ENCODE measurements around the gene IL13RA1. TPM values are rescaled to one million over a fixed set of nuclear protein-coding genes. Genes with fewer than 3 reads are reported as not detected.

Gene IL13RA1
- total and polyA plus RNA-seq, 2 donors: 14.4 to 38.5 TPM

DNA sequence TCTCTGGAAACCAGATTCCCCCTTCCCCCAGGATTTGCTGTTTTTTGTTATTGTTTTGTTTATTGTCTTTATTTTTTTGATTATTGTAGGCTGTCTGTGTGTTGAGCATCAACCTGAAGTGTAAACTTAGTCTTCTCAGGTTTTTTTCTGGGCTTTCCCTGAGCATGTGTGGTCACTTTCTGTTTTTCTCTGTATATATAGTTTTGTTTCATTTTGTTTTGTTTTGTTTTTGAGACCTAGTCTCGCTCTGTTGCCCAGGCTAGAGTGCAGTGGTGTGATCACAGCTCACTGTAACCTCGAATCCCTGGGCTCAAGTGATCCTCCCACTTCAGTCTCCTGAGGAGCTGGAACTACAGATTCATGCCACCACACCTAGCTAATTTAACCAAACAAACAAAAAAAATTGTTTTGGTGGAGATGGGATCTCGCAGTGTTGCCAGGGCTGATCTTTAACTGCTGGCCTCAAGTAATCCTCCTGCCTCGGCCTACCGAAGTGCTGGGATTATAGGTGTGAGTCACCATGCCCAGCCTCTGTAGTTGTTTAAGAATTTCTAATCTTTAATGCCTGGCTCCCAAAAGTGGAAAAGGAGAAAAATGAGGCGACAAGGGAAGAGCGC lies 9.1 kb downstream of the IL13RA1 start:
- Histone ChIP-seq H3K9me3 (ENCODE audit: control insufficient read depth in 2 of 2, insufficient read depth in 1 of 2, low read length in 1 of 2) (no peaks in the 10 kb centered on the region), H3K4me1 (ENCODE audit: control insufficient read depth in 2 of 2, insufficient read depth in 2 of 2, low read length in 2 of 2) (no peaks in the 10 kb centered on the region), H3K36me3 (ENCODE audit: control insufficient read depth in 2 of 2, insufficient read depth in 2 of 2, low read length in 1 of 2) (no peaks in the 10 kb centered on the region), H3K4me3 (ENCODE audit: low read length in 2 of 2) (no peak overlapping the region), H3K27me3 (ENCODE audit: control insufficient read depth in 2 of 2, insufficient read depth in 1 of 2, low read length in 1 of 2) (no peaks in the 10 kb centered on the region), H3K27ac (ENCODE audit: low read depth in 1 of 2, low read length in 1 of 2) (no peak overlapping the region)
- 95% methylated on average over 7 of the region's 7 CpGs for WGBS
- DNase-seq (ENCODE audit: low read depth in 6 of 9, low spot score in 9 of 9): no peak

GRCh38 chrX:118739577-118739976 lies 12.2 kb downstream of the IL13RA1 start:
- Histone ChIP-seq H3K9me3 (ENCODE audit: control insufficient read depth in 2 of 2, insufficient read depth in 1 of 2, low read length in 1 of 2) (no peaks in the 10 kb centered on the region), H3K27ac (ENCODE audit: low read depth in 1 of 2, low read length in 1 of 2) (no peak overlapping the region), H3K36me3 (ENCODE audit: control insufficient read depth in 2 of 2, insufficient read depth in 2 of 2, low read length in 1 of 2) (no peaks in the 10 kb centered on the region), H3K4me3 (ENCODE audit: low read length in 2 of 2) (no peak overlapping the region), H3K4me1 (ENCODE audit: control insufficient read depth in 2 of 2, insufficient read depth in 2 of 2, low read length in 2 of 2) (no peaks in the 10 kb centered on the region), H3K27me3 (ENCODE audit: control insufficient read depth in 2 of 2, insufficient read depth in 1 of 2, low read length in 1 of 2) (no peaks in the 10 kb centered on the region)
- DNase-seq (ENCODE audit: low read depth in 6 of 9, low spot score in 9 of 9): no peak

DNA sequence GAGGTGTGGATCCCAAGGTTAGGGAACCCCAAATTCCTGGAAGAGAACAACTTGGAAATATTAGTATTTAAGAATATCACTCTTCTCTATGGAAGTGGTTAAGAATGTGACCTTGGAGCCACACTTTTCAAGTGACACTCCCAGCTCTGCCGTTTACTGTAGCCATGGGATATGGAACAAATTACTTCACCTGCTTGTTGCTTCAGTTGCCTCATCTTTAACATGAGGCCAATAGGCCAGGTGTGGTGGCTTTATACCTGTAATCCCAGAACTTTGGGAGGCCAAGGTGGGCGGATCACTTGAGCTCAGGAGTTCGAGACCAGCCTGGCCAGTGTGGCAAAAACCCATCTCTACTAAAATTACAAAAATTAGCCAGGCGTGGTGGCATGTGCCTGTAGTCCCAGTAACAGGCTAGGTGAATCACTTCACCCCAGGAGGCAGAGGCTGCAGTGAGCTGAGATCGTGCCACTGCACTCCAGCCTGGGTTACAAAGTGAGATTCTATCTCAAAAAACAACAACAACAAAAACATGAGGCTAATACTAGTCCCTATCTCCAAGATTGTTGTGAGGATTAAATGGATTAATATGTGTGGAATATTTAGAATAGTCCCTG lies 13.0 kb downstream of the IL13RA1 start:
- Histone ChIP-seq H3K4me3 (ENCODE audit: low read length in 2 of 2) (no peak overlapping the region), H3K36me3 (ENCODE audit: control insufficient read depth in 2 of 2, insufficient read depth in 2 of 2, low read length in 1 of 2) (no peaks in the 10 kb centered on the region), H3K27me3 (ENCODE audit: control insufficient read depth in 2 of 2, insufficient read depth in 1 of 2, low read length in 1 of 2) (no peaks in the 10 kb centered on the region), H3K27ac (ENCODE audit: low read depth in 1 of 2, low read length in 1 of 2) (no peak overlapping the region), H3K4me1 (ENCODE audit: control insufficient read depth in 2 of 2, insufficient read depth in 2 of 2, low read length in 2 of 2) (no peaks in the 10 kb centered on the region), H3K9me3 (ENCODE audit: control insufficient read depth in 2 of 2, insufficient read depth in 1 of 2, low read length in 1 of 2) (no peaks in the 10 kb centered on the region)
- 91% methylated on average over 5 of the region's 5 CpGs for WGBS
- DNase-seq (ENCODE audit: low read depth in 6 of 9, low spot score in 9 of 9): no peak

DNA sequence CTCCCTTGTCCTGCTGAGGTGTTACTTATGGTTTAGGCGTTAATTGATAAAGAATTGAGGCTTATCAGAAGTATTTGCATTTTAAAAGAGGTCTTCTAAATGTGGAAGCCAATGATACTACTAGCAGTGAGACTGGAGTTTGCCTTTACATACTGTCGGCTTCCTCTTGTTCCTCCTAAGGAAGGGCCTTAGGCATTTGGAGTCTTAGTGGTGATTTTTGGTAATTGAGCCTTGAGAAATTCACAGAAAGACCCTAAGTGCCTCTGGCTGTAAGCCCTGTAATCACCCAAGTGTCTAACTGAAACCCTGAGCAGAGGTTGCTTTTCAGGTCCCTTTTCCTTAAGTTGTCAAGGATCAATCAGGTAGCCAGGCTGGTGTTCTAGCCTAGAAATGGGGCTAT lies 14.8 kb downstream of the IL13RA1 start:
- H3K4me1 ChIP-seq (ENCODE audit: control insufficient read depth in 2 of 2, insufficient read depth in 2 of 2, low read length in 2 of 2): no peaks in the 10 kb centered on the region
- WGBS: 96% methylated on average over 2 of the region's 2 CpGs
- H3K4me3 ChIP-seq (ENCODE audit: low read length in 2 of 2): no peak overlapping the region
- DNase-seq (ENCODE audit: low read depth in 6 of 9, low spot score in 9 of 9): no peak
- no peak overlapping the region for H3K27ac ChIP-seq (ENCODE audit: low read depth in 1 of 2, low read length in 1 of 2)
- H3K36me3 ChIP-seq (ENCODE audit: control insufficient read depth in 2 of 2, insufficient read depth in 2 of 2, low read length in 1 of 2): no peaks in the 10 kb centered on the region
- no peaks in the 10 kb centered on the region for H3K9me3 ChIP-seq (ENCODE audit: control insufficient read depth in 2 of 2, insufficient read depth in 1 of 2, low read length in 1 of 2)
- H3K27me3 ChIP-seq (ENCODE audit: control insufficient read depth in 2 of 2, insufficient read depth in 1 of 2, low read length in 1 of 2): no peaks in the 10 kb centered on the region

- H3K27ac ChIP-seq (ENCODE audit: low read depth in 1 of 2, low read length in 1 of 2): no peak overlapping the region
Measured at GRCh38 chrX:118745570-118745969, 18.2 kb downstream of the IL13RA1 start.

DNA sequence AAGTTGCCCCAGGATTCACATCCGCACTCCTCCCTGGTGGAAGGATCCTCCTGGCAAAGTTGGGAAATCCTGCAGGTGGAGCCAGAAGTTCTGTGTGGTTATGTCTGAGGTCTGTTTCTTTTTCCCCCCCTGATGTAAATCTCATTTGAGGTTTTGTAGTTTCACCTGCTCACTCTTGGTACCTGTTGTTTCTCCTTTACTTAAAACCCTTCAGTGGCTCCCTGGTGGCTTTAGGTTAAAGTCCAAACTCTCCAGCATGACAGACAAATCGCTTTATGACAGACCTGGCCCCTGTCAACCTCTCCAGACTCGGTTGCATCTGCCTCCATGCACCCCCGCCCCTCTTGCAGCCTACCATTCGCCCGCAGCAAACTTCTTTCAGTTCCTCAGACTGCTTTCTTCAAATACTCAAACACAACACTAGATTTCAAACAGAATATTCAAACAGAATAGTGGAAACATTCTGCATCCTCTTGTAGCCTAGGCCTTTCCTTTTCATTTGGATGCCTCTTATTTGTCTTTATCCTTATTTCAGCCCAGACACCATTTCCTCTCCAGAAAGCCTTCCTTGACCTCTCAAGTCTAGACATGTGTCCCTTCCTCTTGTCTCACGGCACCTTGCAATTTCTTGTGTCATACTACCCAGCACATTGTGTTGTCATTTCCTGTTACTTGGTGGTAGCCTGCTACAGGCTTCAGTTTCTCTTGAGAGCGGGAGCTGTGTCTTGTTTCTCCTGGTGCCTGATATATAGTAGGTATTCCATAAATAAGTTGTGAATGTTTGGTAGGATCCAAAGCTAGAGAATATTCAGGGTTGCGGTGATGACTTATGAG lies 24.8 kb downstream of the IL13RA1 start:
- Histone ChIP-seq H3K27ac (ENCODE audit: low read depth in 1 of 2, low read length in 1 of 2) (no peak overlapping the region), H3K4me3 (ENCODE audit: low read length in 2 of 2) (no peak overlapping the region), H3K9me3 (ENCODE audit: control insufficient read depth in 2 of 2, insufficient read depth in 1 of 2, low read length in 1 of 2) (no peaks in the 10 kb centered on the region), H3K4me1 (ENCODE audit: control insufficient read depth in 2 of 2, insufficient read depth in 2 of 2, low read length in 2 of 2) (no peaks in the 10 kb centered on the region), H3K36me3 (ENCODE audit: control insufficient read depth in 2 of 2, insufficient read depth in 2 of 2, low read length in 1 of 2) (no peaks in the 10 kb centered on the region), H3K27me3 (ENCODE audit: control insufficient read depth in 2 of 2, insufficient read depth in 1 of 2, low read length in 1 of 2) (no peaks in the 10 kb centered on the region)
- no peak for DNase-seq (ENCODE audit: low read depth in 6 of 9, low spot score in 9 of 9)
- 85% methylated on average over 9 of the region's 9 CpGs for WGBS

More at GRCh38 chrX:118745570-118745969, 18.2 kb downstream of the IL13RA1 start:
- no peaks in the 10 kb centered on the region for H3K36me3 ChIP-seq (ENCODE audit: control insufficient read depth in 2 of 2, insufficient read depth in 2 of 2, low read length in 1 of 2)
- H3K9me3 ChIP-seq (ENCODE audit: control insufficient read depth in 2 of 2, insufficient read depth in 1 of 2, low read length in 1 of 2): no peaks in the 10 kb centered on the region
- H3K4me1 ChIP-seq (ENCODE audit: control insufficient read depth in 2 of 2, insufficient read depth in 2 of 2, low read length in 2 of 2): no peaks in the 10 kb centered on the region
- no peaks in the 10 kb centered on the region for H3K27me3 ChIP-seq (ENCODE audit: control insufficient read depth in 2 of 2, insufficient read depth in 1 of 2, low read length in 1 of 2)
- no peak for DNase-seq (ENCODE audit: low read depth in 6 of 9, low spot score in 9 of 9)
- 97% methylated on average over 2 of the region's 2 CpGs for WGBS
- no peak overlapping the region for H3K4me3 ChIP-seq (ENCODE audit: low read length in 2 of 2)

- no peaks in the 10 kb centered on the region for H3K36me3 ChIP-seq (ENCODE audit: control insufficient read depth in 2 of 2, insufficient read depth in 2 of 2, low read length in 1 of 2)
- H3K27ac ChIP-seq (ENCODE audit: low read depth in 1 of 2, low read length in 1 of 2): no peak overlapping the region
- DNase-seq (ENCODE audit: low read depth in 6 of 9, low spot score in 9 of 9): no peak
- H3K4me1 ChIP-seq (ENCODE audit: control insufficient read depth in 2 of 2, insufficient read depth in 2 of 2, low read length in 2 of 2): no peaks in the 10 kb centered on the region
- 95% methylated on average over 4 of the region's 4 CpGs for WGBS
- H3K4me3 ChIP-seq (ENCODE audit: low read length in 2 of 2): no peak overlapping the region
- H3K27me3 ChIP-seq (ENCODE audit: control insufficient read depth in 2 of 2, insufficient read depth in 1 of 2, low read length in 1 of 2): no peaks in the 10 kb centered on the region
- no peaks in the 10 kb centered on the region for H3K9me3 ChIP-seq (ENCODE audit: control insufficient read depth in 2 of 2, insufficient read depth in 1 of 2, low read length in 1 of 2)
Measured at GRCh38 chrX:118755633-118756032, 28.2 kb downstream of the IL13RA1 start.

GRCh38 chrX:118756101-118756500 lies 28.7 kb downstream of the IL13RA1 start:
- DNase-seq (ENCODE audit: low read depth in 6 of 9, low spot score in 9 of 9): no peak
- no peak overlapping the region for H3K27ac ChIP-seq (ENCODE audit: low read depth in 1 of 2, low read length in 1 of 2)

DNA sequence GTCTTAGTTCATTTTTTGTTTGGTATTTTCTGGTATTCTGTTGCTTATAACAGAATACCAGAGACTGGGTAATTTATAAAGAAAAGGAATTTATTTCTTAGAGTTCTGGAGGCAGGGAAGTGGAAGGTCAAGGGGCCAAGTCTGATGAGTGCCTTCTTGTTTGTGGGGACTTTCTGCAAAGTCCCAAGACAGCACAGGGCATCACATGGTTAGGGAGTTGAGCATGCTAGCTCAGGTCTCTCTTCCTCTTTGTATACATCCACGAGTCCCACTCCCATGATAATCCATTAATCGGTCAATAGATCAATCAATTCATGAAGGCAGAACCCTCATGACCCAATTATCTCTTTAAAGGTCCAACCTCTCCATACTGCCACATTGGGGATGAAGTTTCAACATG lies 31.1 kb downstream of the IL13RA1 start:
- no peaks in the 10 kb centered on the region for H3K27me3 ChIP-seq (ENCODE audit: control insufficient read depth in 2 of 2, insufficient read depth in 1 of 2, low read length in 1 of 2)
- H3K4me3 ChIP-seq (ENCODE audit: low read length in 2 of 2): no peak overlapping the region
- WGBS: 97% methylated on average over 2 of the region's 2 CpGs
- H3K36me3 ChIP-seq (ENCODE audit: control insufficient read depth in 2 of 2, insufficient read depth in 2 of 2, low read length in 1 of 2): no peaks in the 10 kb centered on the region
- no peak for DNase-seq (ENCODE audit: low read depth in 6 of 9, low spot score in 9 of 9)
- no peaks in the 10 kb centered on the region for H3K9me3 ChIP-seq (ENCODE audit: control insufficient read depth in 2 of 2, insufficient read depth in 1 of 2, low read length in 1 of 2)
- no peak overlapping the region for H3K27ac ChIP-seq (ENCODE audit: low read depth in 1 of 2, low read length in 1 of 2)
- no peaks in the 10 kb centered on the region for H3K4me1 ChIP-seq (ENCODE audit: control insufficient read depth in 2 of 2, insufficient read depth in 2 of 2, low read length in 2 of 2)

More at GRCh38 chrX:118756101-118756500, 28.7 kb downstream of the IL13RA1 start:
- Histone ChIP-seq H3K9me3 (ENCODE audit: control insufficient read depth in 2 of 2, insufficient read depth in 1 of 2, low read length in 1 of 2) (no peaks in the 10 kb centered on the region), H3K27me3 (ENCODE audit: control insufficient read depth in 2 of 2, insufficient read depth in 1 of 2, low read length in 1 of 2) (no peaks in the 10 kb centered on the region), H3K4me3 (ENCODE audit: low read length in 2 of 2) (no peak overlapping the region), H3K4me1 (ENCODE audit: control insufficient read depth in 2 of 2, insufficient read depth in 2 of 2, low read length in 2 of 2) (no peaks in the 10 kb centered on the region), H3K36me3 (ENCODE audit: control insufficient read depth in 2 of 2, insufficient read depth in 2 of 2, low read length in 1 of 2) (no peaks in the 10 kb centered on the region)
- WGBS: 94% methylated on average over 2 of the region's 2 CpGs
